NB4 (cell line): ENCODE data around the gene DLGAP4.

Experiments used
- DNase-seq: peaks from one replicate; pipeline ENCODE4 v3.0.0; 2010; ENCODE audit warnings: low read depth
- H3K4me3 ChIP-seq: one replicate; pipeline ENCODE4 v1.5.1; 2011; ENCODE audit warnings: mild to moderate bottlenecking, low read depth, low read length, moderate library complexity
- MYC ChIP-seq: IDR thresholded peaks from 2 replicates; pipeline ENCODE4 v1.6.1; 2011; ENCODE audit warnings: low read depth, low read length
- POLR2A ChIP-seq: IDR thresholded peaks from 2 replicates; pipeline ENCODE4 v1.6.1; 2011; ENCODE audit warnings: mild to moderate bottlenecking; ENCODE audit not compliant: insufficient read length; ENCODE audit errors: extremely low read depth
- TF ChIP-seq, protein P1 (sequence below): IDR thresholded peaks from 2 replicates; pipeline ENCODE4 v1.6.1; 2011; ENCODE audit warnings: low read depth, low read length
- TF ChIP-seq, protein P2 (sequence below): IDR thresholded peaks from one replicate; pipeline ENCODE4 v1.5.1; 2012; ENCODE audit warnings: low read depth, low read length

DLGAP4 gene

DNA sequence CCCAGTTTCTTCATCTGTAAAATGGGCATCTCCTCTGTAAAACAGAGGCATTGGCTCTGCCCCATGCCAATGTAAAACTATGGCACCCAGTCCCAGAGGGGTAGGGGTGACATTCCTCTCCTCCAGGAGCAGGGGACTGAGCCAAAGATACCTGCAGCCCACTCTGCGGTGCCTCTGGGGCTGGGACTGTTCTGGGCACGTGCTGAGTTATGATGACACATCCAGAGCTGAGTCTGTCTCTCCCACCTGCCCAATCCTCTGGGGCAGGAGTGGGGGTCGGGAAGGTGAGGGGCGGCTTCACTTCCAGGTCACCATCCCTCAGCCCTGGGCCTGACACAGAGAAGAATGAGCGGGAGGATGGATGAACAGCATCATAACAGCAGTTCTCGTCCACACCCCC is 40.0 kb upstream of the DLGAP4 start:
- H3K4me3 ChIP-seq: no peak overlapping the region
- DNase-seq: no peak
- TF ChIP-seq MYC (no peak), POLR2A (no peak)
- TF ChIP-seq, protein P1, sequence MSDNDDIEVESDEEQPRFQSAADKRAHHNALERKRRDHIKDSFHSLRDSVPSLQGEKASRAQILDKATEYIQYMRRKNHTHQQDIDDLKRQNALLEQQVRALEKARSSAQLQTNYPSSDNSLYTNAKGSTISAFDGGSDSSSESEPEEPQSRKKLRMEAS: no peak
- TF ChIP-seq, protein P2, sequence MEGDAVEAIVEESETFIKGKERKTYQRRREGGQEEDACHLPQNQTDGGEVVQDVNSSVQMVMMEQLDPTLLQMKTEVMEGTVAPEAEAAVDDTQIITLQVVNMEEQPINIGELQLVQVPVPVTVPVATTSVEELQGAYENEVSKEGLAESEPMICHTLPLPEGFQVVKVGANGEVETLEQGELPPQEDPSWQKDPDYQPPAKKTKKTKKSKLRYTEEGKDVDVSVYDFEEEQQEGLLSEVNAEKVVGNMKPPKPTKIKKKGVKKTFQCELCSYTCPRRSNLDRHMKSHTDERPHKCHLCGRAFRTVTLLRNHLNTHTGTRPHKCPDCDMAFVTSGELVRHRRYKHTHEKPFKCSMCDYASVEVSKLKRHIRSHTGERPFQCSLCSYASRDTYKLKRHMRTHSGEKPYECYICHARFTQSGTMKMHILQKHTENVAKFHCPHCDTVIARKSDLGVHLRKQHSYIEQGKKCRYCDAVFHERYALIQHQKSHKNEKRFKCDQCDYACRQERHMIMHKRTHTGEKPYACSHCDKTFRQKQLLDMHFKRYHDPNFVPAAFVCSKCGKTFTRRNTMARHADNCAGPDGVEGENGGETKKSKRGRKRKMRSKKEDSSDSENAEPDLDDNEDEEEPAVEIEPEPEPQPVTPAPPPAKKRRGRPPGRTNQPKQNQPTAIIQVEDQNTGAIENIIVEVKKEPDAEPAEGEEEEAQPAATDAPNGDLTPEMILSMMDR: no peak

DNA sequence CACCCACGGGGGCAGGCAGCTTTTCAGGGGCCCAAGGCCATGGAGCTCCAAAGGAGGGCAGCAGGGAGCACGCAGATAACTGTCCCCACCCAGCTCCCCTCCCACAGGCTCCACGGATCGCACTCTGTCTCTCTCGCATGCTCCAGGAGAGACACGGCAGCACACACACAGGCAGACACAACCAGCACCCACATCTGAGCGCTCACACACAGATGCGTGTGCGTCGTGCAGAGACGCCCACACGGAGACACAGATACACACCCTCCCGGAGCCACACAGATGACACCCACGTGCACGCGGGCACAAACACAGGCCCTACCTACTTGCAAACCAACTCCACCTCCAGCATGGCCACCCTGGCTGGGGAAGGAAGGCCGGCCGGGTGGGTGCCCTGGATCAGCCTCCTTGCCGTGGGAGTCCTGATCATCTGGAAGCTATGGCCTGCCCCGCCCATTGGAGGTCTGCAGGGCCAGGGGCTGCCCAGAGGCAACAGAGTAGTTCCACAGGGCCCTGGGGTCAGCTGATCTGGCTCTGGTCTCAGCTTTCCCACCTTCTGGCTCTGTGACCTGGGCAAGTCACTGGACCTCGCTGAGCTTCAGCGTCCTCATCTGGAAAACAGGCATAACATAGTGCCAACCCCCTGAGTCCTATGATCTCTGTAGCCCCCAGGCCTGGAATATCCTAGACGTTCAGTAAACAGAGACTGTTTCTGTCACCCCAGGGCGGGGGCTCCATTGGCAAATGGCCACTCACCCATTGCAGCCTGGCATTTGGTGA is 38.3 kb upstream of the DLGAP4 start:
- TF ChIP-seq POLR2A: no peak
- TF ChIP-seq MYC: no peak
- TF ChIP-seq, protein P1: no peak
- TF ChIP-seq, protein P2: no peak
- DNase-seq: no peak
- no peak overlapping the region for H3K4me3 ChIP-seq

DNA sequence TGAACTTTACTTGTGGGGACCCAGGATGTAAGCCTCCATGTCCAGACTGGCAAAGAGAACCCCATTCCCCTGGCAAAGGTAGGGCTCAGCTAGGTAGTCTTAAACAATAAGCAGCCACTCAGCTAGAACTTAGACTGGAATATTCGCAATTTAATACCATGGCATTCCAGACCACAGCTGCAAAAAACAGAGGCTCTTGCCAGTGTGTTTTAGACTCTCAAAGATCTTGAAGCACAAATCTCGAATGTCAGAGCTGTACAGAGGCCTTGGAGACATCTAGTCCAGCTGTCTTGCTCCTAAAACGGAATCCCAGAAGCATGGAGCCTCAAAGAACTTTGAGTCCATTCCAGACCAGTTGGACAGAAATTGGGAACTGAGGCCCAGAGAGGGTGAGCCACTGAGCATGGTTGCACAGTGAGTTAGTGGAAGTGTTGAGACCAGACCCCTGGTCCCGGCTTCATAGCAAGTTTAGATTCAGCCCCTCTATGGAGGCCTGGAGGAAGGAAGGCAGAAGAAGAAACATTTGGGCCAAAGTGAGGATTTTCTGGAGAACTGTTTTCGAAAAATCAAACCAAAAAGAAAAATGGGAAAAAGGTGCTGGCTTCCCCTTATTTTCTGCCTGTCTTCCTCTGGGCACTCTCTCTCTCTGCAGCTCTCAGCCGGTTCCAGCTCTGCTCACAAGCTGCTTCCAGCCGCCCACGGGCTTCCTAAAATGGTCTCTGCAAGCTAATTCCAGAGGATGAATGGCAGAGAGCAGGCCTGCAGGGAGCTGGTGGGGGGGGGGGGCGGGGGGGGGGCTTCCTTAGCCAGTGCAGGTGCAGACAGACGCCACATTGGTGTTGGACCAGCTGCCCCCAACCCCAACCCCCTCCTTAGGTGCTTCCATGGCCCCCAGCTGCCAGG is 37.4 kb upstream of the DLGAP4 start:
- H3K4me3 ChIP-seq: no peak overlapping the region
- DNase-seq: no peak
- TF ChIP-seq, protein P2: no peak
- TF ChIP-seq, protein P1: no peak
- TF ChIP-seq MYC (no peak), POLR2A (no peak)

DNA sequence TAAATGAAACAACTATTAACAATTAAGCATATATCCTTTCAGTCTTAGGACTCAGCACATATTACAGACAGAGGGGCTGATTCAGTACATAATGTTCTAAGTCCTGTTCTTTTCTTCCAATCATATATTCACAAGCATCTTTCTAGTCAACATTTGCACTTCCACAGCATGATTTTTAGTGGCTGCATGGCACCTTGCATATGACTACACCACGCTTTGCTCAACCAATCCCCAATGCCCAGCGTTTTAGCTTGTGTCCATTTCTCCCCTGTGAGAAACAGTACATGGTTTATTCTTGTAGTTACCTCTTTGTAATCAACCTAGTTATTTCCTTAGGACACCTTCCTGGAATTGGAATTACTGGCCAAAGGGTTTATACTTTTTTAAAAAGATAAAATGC is 36.6 kb upstream of the DLGAP4 start:
- no peak for DNase-seq
- no peak overlapping the region for H3K4me3 ChIP-seq
- TF ChIP-seq MYC (no peak), POLR2A (no peak)
- TF ChIP-seq, protein P2: no peak
- TF ChIP-seq, protein P1: no peak

DNA sequence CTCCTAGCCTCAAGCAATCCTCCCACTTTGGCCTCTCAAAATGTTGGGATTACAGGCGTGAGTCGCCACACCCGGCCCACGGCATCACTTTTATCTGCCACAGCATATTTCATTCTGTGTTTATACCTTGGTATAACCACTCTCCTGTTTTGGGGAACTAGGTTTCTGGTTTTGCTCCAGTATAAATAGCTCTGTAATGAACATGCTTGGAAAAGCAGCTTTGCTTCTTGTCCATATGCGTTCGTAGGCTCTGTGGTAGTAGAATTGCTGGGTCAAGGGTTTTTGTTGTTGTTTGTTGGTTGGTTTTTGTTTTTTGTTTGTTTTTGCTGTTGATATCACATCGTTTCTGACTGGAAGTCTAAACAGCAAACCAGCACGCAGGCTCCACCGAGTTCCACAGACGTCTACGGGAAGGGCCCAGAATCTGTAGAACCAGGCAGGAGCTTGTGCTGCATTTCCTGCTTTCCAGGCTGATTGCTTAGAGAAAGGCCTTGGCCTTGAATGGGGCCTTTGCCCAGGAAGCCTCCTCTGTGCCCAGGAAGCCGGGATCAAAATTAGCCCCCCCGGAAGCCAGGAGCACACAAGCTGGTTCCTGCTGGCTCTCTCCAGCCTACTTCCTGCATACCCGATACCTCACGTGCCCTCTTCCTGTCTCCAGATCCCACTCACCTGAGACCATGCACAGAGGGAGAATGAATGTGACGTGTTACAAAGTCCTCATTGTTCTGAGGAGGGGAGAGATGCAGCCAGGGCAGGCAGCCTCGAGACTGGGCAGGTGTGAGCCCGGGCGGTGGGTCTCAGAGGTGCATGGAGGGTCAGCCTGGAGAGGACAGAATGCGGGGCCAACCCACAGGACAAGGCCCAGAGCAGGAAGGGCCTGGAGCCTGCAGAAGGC is 35.1 kb upstream of the DLGAP4 start:
- no peak overlapping the region for H3K4me3 ChIP-seq
- TF ChIP-seq, protein P2: no peak
- TF ChIP-seq POLR2A: no peak
- no peak for TF ChIP-seq MYC
- TF ChIP-seq, protein P1: no peak
- DNase-seq: no peak
